ENCODE data around the gene RFX1.

RFX1 gene

GRCh38 chr19:13920524-13920923 lies 85.6 kb downstream of the RFX1 start:
- TF ChIP-seq, protein P1, sequence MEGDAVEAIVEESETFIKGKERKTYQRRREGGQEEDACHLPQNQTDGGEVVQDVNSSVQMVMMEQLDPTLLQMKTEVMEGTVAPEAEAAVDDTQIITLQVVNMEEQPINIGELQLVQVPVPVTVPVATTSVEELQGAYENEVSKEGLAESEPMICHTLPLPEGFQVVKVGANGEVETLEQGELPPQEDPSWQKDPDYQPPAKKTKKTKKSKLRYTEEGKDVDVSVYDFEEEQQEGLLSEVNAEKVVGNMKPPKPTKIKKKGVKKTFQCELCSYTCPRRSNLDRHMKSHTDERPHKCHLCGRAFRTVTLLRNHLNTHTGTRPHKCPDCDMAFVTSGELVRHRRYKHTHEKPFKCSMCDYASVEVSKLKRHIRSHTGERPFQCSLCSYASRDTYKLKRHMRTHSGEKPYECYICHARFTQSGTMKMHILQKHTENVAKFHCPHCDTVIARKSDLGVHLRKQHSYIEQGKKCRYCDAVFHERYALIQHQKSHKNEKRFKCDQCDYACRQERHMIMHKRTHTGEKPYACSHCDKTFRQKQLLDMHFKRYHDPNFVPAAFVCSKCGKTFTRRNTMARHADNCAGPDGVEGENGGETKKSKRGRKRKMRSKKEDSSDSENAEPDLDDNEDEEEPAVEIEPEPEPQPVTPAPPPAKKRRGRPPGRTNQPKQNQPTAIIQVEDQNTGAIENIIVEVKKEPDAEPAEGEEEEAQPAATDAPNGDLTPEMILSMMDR (IDR thresholded peaks at IDR 0.05; ENCODE audit: control insufficient read depth, insufficient read depth, low read depth, low read length, missing control alignments), result no peak
- H3K4me3 ChIP-seq (ENCODE audit: control insufficient read depth, low read depth, low read length), result no peak overlapping the region
- DNase-seq (ENCODE audit: low read depth), result no peak

DNA sequence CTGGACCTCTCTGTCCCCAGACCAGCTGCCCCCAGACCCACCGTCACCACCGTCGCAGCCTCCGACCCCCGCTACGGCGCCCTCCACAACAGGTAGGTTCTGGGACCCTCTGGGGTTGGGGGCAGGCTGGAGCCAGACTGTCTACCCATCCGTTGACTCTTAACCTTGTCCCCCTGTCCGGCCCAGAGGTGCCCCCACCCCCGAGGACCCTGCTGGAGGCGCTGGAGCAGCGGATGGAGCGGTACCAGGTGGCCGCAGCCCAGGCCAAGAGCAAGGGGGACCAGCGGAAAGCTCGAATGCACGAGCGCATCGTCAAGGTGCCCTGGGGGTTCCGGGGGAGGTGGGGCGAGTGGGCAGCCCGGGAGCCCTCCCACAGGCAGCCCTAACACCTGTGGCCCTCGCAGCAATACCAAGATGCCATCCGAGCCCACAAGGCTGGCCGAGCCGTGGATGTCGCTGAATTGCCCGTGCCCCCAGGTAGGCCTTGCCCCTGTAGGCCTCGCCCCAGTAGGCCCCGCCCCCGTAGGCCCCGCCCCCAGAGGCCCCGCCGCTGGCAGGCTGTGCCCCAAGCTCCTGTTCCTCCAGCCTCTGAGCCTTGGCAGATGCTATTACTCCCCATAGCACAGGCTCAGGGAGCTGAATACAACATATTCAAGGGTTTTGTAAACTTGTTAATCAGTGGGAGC lies 87.3 kb downstream of the RFX1 start:
- no peak overlapping the region for H3K4me3 ChIP-seq (ENCODE audit: control insufficient read depth, low read depth, low read length)
- DNase-seq (ENCODE audit: low read depth), result no peak
- TF ChIP-seq, protein P1 (IDR thresholded peaks at IDR 0.05; ENCODE audit: control insufficient read depth, insufficient read depth, low read depth, low read length, missing control alignments), result no peak

- TF ChIP-seq, protein P1 (IDR thresholded peaks at IDR 0.05; ENCODE audit: control insufficient read depth, insufficient read depth, low read depth, low read length, missing control alignments), result no peak
- DNase-seq (ENCODE audit: low read depth), result no peak
- no peak overlapping the region for H3K4me3 ChIP-seq (ENCODE audit: control insufficient read depth, low read depth, low read length)
These were observed 88.2 kb downstream of the RFX1 start for GRCh38 chr19:13917888-13918406.

DNA sequence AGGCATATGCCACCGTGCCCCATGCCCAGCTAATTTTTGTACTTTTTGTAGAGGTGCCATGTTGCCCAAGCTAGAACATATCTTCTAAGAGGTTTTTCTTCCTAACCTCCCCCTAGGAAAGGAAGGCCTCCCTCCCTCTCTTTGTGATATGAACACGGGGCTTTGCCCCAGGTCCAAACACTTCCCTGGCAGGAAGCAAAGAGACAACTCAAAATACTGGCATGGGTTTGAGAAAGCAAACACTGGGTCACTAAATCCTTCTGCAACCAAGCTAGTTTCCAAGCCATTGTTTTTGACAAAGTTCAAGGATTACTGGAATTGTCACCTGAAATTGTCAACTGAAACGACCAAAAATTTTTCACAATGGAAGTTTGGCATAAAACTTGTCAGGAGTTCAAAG lies 91.3 kb downstream of the RFX1 start:
- no peak overlapping the region for H3K4me3 ChIP-seq (ENCODE audit: control insufficient read depth, low read depth, low read length)
- TF ChIP-seq, protein P1 (IDR thresholded peaks at IDR 0.05; ENCODE audit: control insufficient read depth, insufficient read depth, low read depth, low read length, missing control alignments), result no peak
- no peak for DNase-seq (ENCODE audit: low read depth)

GRCh38 chr19:13913352-13913751 lies 92.8 kb downstream of the RFX1 start:
- no peak for DNase-seq (ENCODE audit: low read depth)
- TF ChIP-seq, protein P1 (IDR thresholded peaks at IDR 0.05; ENCODE audit: control insufficient read depth, insufficient read depth, low read depth, low read length, missing control alignments), result no peak

More at GRCh38 chr19:13913352-13913751, 92.8 kb downstream of the RFX1 start:
- no peak overlapping the region for H3K4me3 ChIP-seq (ENCODE audit: control insufficient read depth, low read depth, low read length)

Measured in AG09309 (cell line).